ENCODE results near the gene MACROD2.

DNA sequence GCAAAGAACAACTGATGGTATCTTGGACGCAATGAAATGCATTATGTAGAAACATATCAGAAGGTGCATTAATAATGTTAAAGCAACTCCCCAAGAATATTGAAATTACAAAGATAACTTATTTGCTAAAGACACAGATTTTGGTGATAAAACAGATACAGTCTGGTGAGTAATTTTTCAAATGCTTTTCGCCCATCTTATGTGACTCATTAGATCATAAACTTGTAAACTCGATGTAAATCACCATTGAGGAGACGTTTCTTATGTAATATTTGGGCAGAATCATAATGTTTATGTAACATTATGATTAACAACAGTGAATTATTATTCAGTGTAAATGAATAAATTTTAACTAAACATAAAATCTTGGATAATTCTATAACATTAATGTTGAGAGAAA lies 1969.8 kb downstream of the MACROD2 start:
- TF ChIP-seq, protein P1, sequence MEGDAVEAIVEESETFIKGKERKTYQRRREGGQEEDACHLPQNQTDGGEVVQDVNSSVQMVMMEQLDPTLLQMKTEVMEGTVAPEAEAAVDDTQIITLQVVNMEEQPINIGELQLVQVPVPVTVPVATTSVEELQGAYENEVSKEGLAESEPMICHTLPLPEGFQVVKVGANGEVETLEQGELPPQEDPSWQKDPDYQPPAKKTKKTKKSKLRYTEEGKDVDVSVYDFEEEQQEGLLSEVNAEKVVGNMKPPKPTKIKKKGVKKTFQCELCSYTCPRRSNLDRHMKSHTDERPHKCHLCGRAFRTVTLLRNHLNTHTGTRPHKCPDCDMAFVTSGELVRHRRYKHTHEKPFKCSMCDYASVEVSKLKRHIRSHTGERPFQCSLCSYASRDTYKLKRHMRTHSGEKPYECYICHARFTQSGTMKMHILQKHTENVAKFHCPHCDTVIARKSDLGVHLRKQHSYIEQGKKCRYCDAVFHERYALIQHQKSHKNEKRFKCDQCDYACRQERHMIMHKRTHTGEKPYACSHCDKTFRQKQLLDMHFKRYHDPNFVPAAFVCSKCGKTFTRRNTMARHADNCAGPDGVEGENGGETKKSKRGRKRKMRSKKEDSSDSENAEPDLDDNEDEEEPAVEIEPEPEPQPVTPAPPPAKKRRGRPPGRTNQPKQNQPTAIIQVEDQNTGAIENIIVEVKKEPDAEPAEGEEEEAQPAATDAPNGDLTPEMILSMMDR (conservative IDR thresholded peaks at IDR 0.05; ENCODE audit: low read depth in 2 of 2): no peak
- TF ChIP-seq, protein P2, sequence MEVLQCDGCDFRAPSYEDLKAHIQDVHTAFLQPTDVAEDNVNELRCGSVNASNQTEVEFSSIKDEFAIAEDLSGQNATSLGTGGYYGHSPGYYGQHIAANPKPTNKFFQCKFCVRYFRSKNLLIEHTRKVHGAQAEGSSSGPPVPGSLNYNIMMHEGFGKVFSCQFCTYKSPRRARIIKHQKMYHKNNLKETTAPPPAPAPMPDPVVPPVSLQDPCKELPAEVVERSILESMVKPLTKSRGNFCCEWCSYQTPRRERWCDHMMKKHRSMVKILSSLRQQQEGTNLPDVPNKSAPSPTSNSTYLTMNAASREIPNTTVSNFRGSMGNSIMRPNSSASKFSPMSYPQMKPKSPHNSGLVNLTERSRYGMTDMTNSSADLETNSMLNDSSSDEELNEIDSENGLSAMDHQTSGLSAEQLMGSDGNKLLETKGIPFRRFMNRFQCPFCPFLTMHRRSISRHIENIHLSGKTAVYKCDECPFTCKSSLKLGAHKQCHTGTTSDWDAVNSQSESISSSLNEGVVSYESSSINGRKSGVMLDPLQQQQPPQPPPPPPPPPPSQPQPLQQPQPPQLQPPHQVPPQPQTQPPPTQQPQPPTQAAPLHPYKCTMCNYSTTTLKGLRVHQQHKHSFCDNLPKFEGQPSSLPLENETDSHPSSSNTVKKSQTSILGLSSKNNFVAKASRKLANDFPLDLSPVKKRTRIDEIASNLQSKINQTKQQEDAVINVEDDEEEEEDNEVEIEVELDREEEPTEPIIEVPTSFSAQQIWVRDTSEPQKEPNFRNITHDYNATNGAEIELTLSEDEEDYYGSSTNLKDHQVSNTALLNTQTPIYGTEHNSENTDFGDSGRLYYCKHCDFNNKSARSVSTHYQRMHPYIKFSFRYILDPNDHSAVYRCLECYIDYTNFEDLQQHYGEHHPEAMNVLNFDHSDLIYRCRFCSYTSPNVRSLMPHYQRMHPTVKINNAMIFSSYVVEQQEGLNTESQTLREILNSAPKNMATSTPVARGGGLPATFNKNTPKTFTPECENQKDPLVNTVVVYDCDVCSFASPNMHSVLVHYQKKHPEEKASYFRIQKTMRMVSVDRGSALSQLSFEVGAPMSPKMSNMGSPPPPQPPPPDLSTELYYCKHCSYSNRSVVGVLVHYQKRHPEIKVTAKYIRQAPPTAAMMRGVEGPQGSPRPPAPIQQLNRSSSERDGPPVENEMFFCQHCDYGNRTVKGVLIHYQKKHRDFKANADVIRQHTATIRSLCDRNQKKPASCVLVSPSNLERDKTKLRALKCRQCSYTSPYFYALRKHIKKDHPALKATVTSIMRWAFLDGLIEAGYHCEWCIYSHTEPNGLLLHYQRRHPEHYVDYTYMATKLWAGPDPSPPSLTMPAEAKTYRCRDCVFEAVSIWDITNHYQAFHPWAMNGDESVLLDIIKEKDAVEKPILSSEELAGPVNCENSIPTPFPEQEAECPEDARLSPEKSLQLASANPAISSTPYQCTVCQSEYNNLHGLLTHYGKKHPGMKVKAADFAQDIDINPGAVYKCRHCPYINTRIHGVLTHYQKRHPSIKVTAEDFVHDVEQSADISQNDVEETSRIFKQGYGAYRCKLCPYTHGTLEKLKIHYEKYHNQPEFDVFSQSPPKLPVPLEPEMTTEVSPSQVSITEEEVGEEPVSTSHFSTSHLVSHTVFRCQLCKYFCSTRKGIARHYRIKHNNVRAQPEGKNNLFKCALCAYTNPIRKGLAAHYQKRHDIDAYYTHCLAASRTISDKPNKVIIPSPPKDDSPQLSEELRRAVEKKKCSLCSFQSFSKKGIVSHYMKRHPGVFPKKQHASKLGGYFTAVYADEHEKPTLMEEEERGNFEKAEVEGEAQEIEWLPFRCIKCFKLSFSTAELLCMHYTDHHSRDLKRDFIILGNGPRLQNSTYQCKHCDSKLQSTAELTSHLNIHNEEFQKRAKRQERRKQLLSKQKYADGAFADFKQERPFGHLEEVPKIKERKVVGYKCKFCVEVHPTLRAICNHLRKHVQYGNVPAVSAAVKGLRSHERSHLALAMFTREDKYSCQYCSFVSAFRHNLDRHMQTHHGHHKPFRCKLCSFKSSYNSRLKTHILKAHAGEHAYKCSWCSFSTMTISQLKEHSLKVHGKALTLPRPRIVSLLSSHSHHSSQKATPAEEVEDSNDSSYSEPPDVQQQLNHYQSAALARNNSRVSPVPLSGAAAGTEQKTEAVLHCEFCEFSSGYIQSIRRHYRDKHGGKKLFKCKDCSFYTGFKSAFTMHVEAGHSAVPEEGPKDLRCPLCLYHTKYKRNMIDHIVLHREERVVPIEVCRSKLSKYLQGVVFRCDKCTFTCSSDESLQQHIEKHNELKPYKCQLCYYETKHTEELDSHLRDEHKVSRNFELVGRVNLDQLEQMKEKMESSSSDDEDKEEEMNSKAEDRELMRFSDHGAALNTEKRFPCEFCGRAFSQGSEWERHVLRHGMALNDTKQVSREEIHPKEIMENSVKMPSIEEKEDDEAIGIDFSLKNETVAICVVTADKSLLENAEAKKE (CRISPR knock-in tag; IDR thresholded peaks at IDR 0.05): no peak

Data from GM23338 (cell line).